NCI-H82 treated with DMSO at 0.1 percent for 48 hours (cell line): ENCODE measurements around the gene CYFIP1.

Experiments used
- DNase-seq: peaks from one replicate; lab custom pipeline; 2025; ENCODE audit not compliant: unreplicated experiment; lab: John Stamatoyannopoulos, UW

The CYFIP1 gene

DNA sequence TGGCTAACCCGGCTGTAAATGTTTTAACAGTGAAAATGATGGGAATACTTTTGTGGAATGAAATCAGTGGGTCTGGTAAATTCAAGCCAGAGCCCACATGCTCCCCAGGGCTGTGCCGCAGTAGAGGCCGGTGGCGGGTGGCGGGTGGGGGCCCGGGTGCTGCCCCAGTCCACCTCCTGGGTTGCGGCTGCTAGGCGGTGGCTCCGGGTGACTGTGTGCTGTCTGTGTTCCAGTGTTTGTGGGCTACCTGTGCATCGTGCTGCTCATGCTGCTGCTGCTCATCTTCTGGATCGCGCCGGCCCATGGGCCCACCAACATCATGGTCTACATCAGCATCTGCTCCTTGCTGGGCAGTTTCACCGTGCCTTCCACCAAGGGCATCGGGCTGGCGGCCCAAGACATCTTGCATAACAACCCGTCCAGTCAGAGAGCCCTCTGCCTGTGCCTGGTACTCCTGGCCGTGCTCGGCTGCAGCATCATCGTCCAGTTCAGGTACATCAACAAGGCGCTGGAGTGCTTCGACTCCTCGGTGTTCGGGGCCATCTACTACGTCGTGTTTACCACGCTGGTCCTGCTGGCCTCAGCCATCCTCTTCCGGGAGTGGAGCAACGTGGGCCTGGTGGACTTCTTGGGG lies 156.6 kb downstream of the CYFIP1 start:
- DNase-seq: no peak

DNA sequence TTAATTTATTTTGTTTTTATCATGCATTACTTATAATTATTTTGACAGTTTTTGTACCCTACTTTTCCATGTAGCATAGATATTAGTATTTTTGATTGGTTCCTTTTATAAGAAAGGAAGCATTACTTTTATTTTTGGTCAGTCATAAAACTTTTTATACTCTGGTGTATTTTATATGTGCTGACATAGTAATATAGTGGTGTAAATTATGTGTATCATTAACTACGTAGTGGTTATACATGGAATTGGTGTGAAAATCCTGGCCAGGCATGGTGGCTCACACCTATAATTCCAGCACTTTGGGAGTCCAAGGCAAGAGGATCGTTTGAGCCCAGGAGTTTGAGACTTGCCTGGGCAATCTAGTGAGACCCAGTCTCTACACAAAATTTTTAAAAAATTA lies 160.5 kb downstream of the CYFIP1 start:
- DNase-seq: no peak
